Measurements from ENCODE around the gene RHOT2.

DNA sequence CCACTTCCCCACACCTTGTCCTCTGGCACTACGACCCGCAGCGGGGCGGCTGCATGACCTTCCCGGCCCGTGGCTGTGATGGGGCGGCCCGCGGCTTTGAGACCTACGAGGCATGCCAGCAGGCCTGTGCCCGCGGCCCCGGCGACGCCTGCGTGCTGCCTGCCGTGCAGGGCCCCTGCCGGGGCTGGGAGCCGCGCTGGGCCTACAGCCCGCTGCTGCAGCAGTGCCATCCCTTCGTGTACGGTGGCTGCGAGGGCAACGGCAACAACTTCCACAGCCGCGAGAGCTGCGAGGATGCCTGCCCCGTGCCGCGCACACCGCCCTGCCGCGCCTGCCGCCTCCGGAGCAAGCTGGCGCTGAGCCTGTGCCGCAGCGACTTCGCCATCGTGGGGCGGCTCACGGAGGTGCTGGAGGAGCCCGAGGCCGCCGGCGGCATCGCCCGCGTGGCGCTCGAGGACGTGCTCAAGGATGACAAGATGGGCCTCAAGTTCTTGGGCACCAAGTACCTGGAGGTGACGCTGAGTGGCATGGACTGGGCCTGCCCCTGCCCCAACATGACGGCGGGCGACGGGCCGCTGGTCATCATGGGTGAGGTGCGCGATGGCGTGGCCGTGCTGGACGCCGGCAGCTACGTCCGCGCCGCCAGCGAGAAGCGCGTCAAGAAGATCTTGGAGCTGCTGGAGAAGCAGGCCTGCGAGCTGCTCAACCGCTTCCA, 34.4 kb upstream of the RHOT2 start:
- TF ChIP-seq CTCF (optimal IDR thresholded peaks at IDR 0.05 in 1 of 3, IDR thresholded peaks at IDR 0.05 in 1 of 3, conservative IDR thresholded peaks at IDR 0.05 in 1 of 3; ENCODE audit: extremely low read depth in 1 of 3, insufficient read depth in 2 of 3, low read length in 3 of 3): no peak
- TF ChIP-seq EZH2 (IDR thresholded peaks at IDR 0.05; ENCODE audit: low read length): no peak

All from keratinocyte (primary cell).